G401 (cell line): ENCODE measurements around the gene EYA4. TPM values are rescaled to one million over a fixed set of nuclear protein-coding genes. Genes with fewer than 3 reads are reported as not detected.

Source experiments
- DNase-seq: peaks from one replicate; pipeline ENCODE4 v3.0.0-alpha.2; 2015; ENCODE audit warnings: low spot score
- in situ Hi-C: cut with HindIII; loops from 2 replicates; pipeline ENCODE4 v1.10.0; 2016; ENCODE audit warnings: low sequenced_read_pairs, mixed read lengths
- total RNA-seq: library from RNA; depleted of rRNA; stranded (reverse); fragments of >200 nt; shearing (Covaris generic); gene quantifications from 2 replicates; pipeline ENCODE4 v1.2.3, GENCODE V29; 2014; rRNA removed

The EYA4 gene, protein sequence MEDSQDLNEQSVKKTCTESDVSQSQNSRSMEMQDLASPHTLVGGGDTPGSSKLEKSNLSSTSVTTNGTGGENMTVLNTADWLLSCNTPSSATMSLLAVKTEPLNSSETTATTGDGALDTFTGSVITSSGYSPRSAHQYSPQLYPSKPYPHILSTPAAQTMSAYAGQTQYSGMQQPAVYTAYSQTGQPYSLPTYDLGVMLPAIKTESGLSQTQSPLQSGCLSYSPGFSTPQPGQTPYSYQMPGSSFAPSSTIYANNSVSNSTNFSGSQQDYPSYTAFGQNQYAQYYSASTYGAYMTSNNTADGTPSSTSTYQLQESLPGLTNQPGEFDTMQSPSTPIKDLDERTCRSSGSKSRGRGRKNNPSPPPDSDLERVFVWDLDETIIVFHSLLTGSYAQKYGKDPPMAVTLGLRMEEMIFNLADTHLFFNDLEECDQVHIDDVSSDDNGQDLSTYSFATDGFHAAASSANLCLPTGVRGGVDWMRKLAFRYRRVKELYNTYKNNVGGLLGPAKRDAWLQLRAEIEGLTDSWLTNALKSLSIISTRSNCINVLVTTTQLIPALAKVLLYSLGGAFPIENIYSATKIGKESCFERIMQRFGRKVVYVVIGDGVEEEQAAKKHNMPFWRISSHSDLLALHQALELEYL
- total RNA-seq = not detected in 2 replicates

DNA sequence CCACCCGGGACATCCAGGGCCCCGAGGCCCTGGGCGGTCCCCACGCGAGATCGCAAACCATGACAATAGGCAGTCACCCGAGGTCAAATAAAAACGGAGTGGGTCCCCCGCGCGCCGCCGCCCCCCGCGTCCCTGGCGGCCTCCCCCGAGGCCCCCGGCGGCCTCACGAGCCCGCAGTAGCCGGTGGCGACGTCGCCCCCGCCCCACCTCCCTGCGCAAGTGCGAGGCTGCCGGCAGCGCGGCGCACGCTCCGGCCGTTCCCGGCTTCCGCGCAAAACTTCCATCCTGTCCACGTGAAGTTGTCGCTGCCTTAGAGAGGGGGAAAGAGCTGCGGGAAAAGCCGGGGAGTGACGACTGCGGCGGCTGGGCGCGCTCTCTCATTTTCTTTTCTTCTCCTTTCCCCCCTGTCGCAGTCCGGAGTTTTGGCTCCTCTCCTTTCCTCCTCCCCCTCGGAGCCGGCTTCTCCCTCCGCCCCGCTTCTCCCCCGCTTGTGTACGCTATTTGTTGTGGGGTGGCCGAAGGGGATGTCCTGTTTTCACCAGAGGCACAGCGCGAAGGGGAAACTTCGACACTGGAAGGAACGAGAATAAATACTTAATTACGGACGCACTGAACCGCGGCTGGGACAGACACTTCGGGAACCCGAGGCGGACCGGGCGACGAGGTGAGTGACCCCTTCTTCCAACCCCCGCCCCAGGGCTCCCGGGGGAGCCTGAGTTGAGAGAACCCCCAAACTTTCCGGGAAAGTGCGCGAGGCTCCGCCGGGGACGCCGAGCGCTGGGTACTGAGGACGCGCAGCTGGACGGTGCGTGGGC is at the start of gene EYA4:
EYA4 (plus strand) TSS at position 272 of the 815 bp plus-strand sequence. CDS start 33,424 bp downstream, outside the sequence.
- in situ Hi-C loops = no loop called here
- no peak for DNase-seq

DNA sequence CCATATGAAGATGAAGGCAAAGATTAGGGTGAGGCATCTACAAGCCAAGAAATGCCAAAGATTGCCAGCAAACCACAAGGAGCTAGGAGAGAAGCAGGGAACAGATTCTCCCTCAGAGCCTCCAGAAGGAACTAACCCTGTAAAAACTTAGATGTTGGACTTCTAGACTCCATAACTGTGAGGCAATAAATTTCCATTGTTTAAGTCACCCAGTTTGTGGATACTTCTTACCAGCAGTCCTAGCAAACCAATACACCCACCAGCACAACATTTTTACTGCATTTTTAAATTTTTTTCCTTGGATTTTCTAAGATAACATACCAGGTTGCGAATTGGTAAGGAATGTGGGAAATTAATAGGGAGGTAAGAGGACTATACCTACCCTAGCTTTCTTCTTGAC is 47.8 kb upstream of the EYA4 start:
- DNase-seq = no peak
- in situ Hi-C loops = no loop called here

DNA sequence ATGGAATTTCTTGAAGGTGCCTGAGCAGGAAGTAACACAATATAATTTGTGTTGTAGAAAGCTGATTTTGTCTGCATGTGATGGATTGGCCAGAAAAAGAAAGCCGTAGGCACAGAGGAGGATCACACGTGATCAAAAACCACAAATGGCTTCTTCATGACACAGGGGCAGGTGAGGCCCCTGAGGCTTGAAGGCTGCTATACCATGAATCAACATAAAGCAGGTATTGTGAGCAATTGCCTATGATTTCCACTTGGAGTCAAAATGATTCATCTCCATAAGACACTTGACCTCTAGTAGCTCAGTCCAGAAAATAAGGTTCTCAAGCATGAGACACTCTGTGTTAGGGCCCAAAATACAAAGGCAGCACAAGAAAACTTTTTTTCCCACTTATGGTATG is 42.4 kb upstream of the EYA4 start:
- no peak for DNase-seq
- in situ Hi-C loops = no loop called here

DNA sequence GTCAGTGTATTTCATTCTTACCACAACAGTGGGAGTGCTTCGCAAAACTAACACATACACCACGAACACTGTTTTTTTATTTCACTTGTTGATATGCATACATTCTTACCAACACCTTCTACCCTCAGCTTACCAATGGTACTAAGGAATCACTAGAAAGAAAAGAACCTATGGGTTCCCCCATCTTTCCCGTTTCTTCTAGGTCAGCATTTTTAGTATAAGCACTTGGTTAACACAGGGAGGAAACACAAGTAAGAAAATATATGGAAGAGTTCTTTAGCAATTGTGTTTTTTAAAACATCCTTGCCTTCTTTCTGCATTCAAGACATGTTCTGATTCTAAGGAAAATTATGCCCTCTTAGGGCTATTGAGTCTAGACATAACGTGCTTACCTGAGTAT is 39.9 kb upstream of the EYA4 start:
- in situ Hi-C loops = no loop called here
- no peak for DNase-seq

DNA sequence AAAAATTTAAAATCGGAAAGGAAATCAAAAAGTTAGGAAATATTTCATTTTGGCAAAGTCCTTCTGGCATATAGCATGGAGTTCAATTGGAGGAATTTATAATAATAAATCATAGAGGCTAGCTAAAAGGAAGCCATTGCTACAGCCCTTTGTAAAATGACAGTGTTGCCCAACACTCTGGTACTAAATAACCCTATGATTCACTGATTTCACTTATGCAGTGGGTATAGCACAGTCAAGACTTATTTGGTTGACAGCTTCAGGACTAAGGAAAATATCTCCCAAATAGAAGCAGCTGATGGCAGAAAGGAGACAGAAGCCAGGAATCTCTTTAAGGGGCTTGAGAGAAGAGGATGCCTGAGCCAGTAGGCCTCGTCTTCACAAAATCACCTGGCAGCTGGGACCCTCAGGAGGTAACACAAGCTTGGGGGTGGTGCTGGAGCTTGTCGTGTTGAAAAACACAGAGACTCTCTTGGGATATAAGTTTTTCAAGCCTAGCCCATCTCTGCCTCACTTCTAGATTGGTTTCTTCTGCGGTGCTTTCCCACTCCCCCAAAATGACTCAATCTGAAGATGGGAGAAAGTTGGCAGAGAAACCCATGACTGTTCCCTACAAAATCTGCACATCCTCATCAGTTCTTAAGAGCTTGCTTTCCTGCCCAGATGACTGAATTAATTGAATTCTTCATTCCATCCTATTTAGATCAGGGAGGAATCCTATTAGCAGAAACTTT is 38.4 kb upstream of the EYA4 start:
- DNase-seq = no peak
- in situ Hi-C loops = no loop called here

DNA sequence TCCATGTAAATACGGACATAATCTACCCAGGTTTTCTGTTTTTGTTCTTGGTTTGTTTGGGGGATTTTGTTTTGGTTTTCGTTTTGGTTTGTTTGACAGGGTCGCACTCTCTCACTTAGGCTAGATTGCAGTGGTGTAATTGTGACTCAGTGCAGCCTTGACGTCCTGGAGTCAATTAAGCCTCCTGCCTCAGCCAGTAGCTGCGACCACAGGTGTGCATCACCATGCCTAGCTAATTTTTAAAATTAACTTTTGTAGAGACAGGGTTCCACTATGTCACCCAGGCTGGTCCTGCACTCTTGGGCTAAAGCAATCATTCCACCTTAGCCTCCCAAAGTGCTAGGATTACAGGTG is 37.8 kb upstream of the EYA4 start:
- in situ Hi-C loops = no loop called here
- no peak for DNase-seq

DNA sequence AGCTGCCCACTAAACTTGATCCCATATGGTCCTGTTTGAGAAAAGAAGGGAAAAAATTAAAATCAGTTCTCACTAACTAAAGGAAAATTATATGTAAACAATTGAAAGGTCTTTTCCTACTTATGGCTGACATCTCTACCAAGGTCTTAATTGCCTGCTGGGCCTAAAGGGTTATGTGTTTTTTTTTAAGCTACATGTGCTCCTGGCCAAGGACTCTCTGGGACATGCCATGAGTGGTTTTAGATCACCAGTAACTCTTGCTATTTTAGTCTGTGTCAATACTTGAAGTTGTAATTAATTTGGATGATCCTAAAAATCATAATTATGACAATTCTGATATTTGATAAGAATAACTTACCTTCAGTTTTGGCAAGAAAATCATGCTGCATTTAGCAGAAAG is 35.9 kb upstream of the EYA4 start:
- in situ Hi-C loops = no loop called here
- no peak for DNase-seq

DNA sequence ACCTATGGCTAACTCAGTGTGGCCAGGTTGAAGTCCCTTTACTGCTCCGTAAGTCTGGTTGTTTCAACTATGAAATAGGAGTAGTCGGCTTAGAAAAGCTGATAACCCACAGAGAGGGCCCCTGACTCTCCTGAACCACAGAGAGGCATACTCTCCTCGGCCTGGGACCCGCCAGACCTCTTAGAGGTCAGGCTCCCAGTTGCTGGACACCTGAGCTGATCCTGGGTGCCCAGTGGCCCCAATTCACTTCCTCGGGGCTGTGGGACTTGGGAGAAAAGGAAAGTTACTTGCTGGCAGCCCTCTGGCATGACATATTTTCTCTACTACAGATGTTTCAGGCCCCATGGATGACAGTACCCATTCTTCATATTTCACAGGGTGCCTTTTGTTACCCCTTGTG is 34.2 kb upstream of the EYA4 start:
- in situ Hi-C loops = no loop called here

DNA sequence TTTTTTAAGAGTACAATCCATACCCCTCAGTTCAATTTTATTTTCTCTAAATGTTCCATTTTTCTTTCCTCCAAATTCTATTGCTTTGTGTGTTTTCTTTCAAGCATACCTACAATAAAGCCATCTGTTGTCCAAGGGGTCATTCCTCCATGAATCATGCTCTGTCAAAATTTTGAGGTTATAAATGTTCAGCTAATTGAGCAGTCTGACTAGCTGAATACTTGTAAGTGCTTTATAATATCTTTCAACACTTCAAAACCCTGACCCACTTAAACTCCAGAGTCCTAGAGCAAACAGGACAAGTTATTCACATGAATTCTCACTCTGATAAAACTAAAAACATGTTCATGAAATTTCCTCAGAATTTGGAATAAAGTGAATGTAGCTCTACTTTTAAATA is 33.4 kb upstream of the EYA4 start:
- DNase-seq = no peak
- in situ Hi-C loops = no loop called here

More for the DNA sequence above, 34.2 kb upstream of the EYA4 start:
- DNase-seq = no peak

DNA sequence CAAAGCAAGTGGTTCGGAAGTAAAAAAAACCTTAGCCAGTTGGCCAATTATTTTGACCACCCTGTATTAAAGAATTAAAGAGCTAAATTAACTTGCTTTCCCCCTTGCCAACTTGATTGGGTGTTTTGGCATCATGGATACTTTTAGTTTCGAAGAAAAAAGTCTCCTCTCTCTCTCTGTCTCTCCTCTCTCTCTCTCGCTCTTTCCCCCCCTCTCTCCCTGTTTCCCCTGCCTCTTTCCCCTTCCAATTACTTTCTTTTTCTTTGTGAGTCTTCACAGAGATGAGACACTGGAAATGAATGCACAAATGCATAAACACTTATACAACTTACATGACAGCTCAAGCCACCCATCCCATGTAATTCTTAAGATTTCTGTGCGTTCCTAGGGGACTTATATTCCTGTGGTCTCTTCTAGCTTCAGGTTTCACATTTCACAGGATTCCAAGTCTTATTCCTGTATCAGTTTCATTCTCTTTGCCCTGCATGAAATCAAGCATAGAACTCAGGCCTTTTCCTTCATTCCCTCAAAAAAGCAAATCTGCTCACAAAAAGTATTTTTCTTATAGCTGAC is 32.9 kb upstream of the EYA4 start:
- DNase-seq = no peak
- in situ Hi-C loops = no loop called here

DNA sequence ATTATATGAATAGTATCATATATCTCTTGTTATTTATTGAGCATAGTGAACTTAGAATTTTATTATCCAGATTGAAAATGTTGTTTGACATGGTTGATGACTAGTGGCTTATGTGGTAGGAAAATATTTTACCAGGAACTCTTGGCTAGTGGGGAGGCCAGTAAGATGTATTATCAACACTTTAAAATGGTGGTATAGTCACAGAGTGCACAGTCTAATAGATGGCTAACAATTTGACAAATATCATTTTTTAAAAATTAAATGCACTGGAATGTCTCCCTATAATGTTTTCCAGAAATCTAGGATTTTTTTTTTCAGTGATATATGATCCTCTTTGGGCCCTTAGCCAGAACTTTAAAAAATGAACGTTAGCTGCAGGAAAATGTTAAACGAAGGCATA is 26.9 kb upstream of the EYA4 start:
- no peak for DNase-seq
- in situ Hi-C loops = no loop called here

DNA sequence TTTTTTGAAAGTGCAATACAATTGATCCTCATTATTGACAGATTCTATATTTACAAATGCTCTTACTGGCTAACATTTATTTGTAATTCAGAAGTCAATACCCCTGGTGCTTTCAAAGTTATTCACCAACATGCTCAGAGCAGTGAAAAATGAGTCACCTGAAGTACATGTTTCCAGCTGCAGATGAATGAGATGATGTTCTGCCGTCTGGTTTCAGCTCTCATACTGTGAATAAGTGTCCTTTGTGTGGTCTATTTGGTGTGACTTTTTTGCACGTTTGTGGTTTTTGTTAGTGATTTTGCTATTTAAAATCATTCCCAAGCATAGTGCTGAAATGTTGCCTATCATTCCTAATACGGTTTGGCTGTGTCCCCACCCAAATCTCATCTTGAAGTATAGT is 22.3 kb upstream of the EYA4 start:
- in situ Hi-C loops = no loop called here
- DNase-seq = no peak

DNA sequence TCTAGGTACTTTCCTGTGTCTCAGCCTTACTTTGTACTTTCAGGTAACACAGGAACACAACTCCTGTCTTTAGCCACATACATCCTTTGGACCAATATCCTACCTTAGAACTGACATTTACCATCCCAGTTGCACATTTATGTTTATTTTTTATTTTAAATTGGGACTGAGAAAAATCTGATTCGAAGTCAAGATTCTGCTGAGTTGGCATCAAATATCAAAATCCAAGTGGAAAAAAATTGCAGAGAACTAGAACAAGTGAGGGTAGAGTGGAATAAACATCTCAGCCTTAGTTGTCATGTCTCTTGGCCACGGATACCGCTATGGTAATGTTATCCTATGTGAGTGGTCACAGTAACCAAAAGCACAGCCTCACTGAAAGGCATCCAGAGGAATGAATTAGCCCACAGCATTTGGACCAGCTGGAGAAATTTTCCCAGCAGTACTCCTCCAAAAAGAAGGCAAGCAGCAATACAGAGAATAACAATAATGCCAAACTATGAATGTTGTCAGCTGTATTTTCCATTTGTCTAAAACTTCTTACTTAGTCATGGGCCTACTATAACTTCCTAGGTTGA is 17.6 kb upstream of the EYA4 start:
- in situ Hi-C loops = no loop called here
- no peak for DNase-seq

DNA sequence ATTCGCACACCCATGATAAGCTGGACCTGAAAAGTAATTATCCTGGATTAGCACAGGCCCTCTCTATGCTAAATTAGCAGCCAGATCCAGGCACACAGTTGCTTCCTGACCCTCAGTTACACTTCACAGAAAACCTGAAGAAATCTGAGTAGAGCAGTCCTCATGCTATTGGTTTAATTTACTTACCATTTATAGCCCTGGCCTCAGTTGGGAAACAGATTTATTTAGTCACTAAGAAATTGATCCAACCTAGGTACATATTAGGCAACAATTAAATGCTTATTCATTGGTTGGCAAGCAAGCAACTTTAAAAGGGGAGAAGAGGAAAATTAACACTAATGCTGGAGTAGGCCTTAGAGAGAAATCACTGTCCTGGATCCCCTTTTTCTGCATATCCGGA is 15.6 kb upstream of the EYA4 start:
- DNase-seq = no peak
- in situ Hi-C loops = no loop called here

DNA sequence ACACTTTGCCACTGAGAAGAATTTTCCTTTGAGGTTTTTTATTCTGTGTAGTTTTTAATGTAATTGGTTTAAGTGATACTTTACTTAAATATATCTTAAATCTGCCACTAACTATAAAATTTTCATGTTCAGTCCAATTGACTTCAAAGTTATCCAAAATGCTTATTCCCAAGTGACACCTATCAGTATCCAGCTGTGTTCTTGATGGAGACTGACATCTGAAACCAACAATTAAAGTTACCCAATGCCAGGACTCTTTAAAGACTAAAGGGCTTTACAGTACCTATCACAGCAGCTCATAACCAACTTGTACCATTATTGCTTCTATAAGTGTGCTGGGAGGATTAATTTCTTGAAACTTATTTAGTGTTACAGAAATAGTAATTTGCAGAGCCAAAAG is 13.8 kb upstream of the EYA4 start:
- in situ Hi-C loops = no loop called here
- no peak for DNase-seq

DNA sequence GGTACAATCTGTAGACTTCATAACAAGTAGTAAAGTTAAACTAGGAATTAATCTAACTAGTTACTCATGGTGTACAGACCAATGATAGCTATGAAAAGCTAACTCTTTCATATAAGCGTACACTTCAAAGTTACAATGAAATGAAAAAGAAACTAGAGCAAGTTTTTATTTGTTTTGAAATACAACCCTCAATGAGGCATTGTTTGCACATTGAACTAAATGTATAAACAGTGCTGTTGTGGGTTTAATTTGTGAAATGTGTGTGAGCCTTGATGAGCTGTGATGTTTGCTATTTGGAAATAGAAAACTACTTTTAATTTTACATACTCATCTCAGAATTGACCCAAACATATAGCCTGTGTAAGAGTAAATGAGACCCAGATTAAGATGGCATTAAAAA is 11.1 kb upstream of the EYA4 start:
- in situ Hi-C loops = no loop called here

DNA sequence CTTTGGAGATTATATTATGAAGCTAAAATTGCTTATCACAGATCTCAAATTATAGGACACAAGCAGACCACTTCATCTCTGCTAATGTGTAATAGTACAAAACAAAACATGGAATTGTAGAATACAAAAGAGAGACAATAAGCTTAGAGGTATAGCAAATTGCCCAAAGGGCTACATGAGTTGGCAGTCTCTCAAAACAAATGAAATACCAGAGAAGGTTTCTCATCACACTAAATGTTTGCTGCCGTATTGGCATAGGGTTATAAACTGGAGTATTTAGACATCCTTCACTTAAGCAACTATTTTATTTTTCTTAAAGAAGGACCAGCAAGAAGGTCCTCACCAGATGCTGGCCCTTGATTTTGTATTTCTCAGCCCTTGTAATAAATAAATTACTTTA is 5.9 kb upstream of the EYA4 start:
- in situ Hi-C loops = no loop called here
- no peak for DNase-seq

More for the DNA sequence above, 11.1 kb upstream of the EYA4 start:
- DNase-seq = no peak

DNA sequence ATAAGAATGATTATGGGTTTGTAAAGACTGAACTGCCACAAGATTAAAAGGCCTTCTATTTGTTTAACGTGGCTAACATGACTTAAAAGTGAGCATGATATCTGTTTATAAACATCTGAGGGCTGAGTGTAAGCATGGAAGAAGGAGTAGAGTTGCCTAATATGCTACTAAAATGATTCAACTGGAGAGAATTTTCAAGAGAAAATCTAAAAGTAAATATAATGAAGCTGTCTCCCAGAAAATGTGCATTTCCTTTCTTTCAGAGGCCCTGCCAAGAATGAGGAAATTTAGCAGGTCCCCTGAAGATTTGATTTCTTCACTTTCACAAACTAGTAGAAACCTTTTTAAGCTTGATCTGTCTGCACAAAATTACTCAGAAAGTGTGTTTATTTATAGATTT is 4.2 kb upstream of the EYA4 start:
- no peak for DNase-seq
- in situ Hi-C loops = no loop called here

DNA sequence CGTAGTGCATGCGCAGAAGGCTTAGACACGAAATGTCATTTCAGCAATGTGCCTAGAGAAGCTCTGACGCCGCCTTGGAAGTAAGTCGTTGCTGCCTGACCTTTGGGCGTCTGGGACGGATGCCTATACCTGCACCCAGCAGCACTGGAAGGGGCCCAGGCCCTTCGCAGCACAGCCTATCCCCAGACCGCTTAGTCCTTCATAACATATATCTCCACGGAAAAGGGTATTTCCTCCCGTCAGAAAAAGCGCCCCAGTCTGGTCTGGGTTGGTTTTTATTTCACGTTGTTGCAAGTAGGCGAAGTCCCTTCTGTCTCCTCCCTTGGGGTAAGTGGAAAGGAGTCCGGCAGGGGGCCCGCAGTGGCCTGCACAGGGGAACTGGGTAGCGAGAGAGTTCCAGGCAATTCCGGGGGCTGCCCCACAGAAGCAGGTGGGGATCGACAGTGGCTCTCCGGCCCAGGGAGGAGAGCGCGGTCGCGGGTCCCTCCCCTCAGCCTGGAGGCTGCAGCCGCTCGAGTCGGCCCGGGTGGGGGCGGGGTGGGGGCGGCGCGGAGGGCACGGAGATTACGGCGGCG is 559 bp upstream of the EYA4 start:
- no peak for DNase-seq
- in situ Hi-C loops = no loop called here
